ENCODE results near the gene SFXN5. TPM values are rescaled to one million over a fixed set of nuclear protein-coding genes. Genes with fewer than 3 reads are reported as not detected.

Gene SFXN5
- total RNA-seq, 1 donor from 2014 or later: 19.5 TPM

- ATAC-seq: no peak
- no peak for DNase-seq (ENCODE audit: low spot score)
- intact Hi-C loops (cut with DNase I): no loop called here
These were observed 116.9 kb downstream of the SFXN5 start for GRCh38 chr2:72954376-72955227.

- no peak for ATAC-seq
- no peak for DNase-seq (ENCODE audit: low spot score)
- intact Hi-C loops (cut with DNase I): no loop called here
These were observed 117.5 kb downstream of the SFXN5 start for GRCh38 chr2:72953976-72954375.

- intact Hi-C loops (cut with DNase I): no loop called here
- DNase-seq (ENCODE audit: low spot score) (no peak), ATAC-seq (no peak)
These were observed 118.0 kb downstream of the SFXN5 start for GRCh38 chr2:72953528-72953927.

DNA sequence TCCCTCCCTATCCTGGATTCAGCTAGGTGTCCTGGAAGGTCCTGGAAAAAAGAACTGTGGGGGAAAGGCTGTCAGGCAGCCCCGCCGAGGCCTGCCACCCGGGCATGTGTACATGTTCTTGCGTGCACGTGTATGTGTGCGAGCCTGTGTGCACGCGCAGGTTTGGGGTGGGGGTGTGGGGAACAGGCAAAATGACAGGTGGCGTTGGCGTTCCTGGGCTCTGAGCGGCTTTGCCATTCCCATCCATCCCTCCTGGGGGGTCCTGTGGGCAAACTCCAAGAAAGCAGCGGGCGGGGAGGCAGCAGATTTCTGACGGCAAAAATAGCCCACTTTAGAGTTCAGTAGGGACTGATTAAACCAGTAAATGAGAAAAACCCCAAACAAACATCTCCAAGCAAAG, 118.6 kb downstream of the SFXN5 start:
- DNase-seq (ENCODE audit: low spot score) (no peak), ATAC-seq (no peak)
- intact Hi-C loops (cut with DNase I): no loop called here

- ATAC-seq (no peak), DNase-seq (ENCODE audit: low spot score) (no peak)
- intact Hi-C loops (cut with DNase I): no loop called here
These were observed 119.2 kb downstream of the SFXN5 start for GRCh38 chr2:72952110-72952823.

GRCh38 chr2:72951303-72952095, 120.0 kb downstream of the SFXN5 start:
- intact Hi-C loops (cut with DNase I): no loop called here
- ATAC-seq (no peak), DNase-seq (ENCODE audit: low spot score) (no peak)

GRCh38 chr2:72950558-72951255, 120.8 kb downstream of the SFXN5 start:
- intact Hi-C loops (cut with DNase I): no loop called here
- DNase-seq (ENCODE audit: low spot score) (no peak), ATAC-seq (no peak)

DNA sequence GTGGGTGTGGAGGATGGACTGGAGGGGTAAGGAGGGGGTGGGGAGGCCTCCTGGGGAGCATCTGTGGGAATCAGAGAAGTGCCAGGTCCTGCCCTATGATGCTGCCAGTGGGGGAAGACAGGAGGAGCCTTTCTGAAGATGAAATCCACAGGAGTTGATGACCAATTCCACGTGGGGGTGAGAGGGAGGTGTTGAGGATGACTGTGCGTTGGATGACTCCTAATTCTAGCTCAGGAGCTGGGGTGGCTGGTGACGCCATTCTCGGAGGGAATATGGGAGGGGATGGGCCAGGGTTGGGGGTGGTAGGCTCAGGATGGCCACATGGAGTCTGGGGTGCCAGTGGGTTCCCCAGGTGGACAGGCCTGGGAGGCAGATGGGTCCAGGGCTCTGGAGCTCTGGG, 121.9 kb downstream of the SFXN5 start:
- no peak for DNase-seq (ENCODE audit: low spot score)
- intact Hi-C loops (cut with DNase I): no loop called here
- ATAC-seq: no peak

DNA sequence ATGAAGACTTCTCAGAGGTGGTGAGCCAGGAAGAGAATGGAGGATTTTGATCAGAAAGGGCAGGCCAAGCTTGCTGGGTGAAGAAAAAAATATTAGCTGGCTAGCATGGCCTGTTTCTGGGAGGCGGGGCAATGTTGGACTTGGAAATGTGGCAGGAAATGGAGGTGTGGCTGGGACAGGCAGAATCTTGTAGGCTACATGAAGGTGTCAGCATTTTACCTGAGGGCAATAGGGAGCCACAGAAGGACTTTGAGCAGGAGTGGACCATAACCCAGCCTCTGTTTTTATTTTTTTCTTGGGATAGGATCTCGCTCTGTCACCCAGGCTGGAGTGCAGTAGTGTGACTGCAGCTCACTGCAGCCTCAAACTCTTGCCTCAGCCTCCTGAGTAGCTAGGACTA, 122.5 kb downstream of the SFXN5 start:
- ATAC-seq (no peak), DNase-seq (ENCODE audit: low spot score) (no peak)
- intact Hi-C loops (cut with DNase I): no loop called here

GRCh38 chr2:72947952-72948830, 123.3 kb downstream of the SFXN5 start:
- no peak for ATAC-seq
- no peak for DNase-seq (ENCODE audit: low spot score)
- intact Hi-C loops (cut with DNase I): no loop called here

DNA sequence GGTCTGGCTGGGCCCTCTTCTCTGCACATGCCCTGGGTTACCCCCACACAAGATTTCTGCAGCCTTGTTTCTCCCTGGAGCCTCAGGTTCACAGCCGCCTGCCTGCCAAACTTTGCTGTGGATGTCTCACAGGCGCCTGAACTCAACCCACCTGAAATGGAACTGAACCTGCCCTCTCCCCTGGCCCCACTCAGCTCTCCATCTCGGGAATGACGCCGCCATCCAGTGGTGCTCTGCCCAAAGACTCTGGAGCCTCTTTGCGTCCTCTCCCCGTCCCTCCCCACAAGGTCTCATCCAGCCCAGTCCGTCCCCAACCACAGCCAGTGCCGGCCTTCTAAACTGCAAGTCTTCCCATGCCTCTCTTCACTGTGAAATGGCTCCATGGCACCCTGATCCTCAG, 125.0 kb downstream of the SFXN5 start:
- intact Hi-C loops (cut with DNase I): no loop called here
- ATAC-seq: no peak

GRCh38 chr2:72945450-72946019, 126.0 kb downstream of the SFXN5 start:
- no peak for ATAC-seq
- intact Hi-C loops (cut with DNase I): no loop called here
- DNase-seq (ENCODE audit: low spot score): no peak

More for the DNA sequence above, 125.0 kb downstream of the SFXN5 start:
- DNase-seq (ENCODE audit: low spot score): no peak

GRCh38 chr2:72944804-72945449, 126.6 kb downstream of the SFXN5 start:
- intact Hi-C loops (cut with DNase I): no loop called here
- no peak for DNase-seq (ENCODE audit: low spot score)
- no peak for ATAC-seq

DNA sequence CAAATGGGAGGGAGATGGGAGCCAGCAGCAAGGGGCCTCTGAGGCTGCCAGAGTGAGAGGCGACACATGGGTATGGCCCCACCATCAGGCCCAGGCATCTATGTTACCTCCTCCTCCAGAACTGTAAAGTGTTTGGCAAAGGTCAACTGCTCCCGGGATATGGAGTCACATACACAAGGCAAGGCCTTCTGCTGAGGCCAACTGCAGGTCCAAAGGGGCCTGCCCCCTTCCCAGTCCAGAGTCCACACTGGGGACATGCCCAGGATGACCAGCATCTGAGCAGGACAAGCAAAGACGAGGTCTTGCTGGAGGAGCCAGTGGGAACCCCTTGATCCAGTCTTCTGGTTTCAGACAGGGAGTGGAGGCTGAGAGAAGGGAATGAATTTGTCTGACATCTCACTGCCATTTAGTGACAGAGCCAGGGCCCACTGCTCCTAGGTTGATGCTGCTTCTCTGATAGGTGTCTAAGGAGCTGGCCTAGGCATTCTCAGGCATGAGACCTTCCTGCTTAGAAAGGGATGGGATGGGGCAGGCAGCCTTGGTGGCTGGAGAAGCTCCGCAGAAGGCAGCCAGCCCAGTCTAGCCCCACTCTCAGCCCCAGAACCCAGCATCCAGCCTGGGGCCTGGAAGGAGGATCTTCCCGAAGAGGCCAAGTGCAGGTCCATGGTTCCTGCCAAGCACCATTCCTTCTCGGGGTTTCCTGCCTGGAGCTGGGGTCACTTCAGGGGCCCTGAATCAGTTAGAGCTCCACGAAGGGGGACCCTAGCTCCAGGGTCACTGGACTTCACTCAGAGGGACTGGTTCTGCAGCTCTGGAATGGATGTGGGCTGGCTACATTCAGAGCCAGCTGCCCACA, 127.7 kb downstream of the SFXN5 start:
- intact Hi-C loops (cut with DNase I): no loop called here
- DNase-seq (ENCODE audit: low spot score) (no peak), ATAC-seq (no peak)

GRCh38 chr2:72942881-72943418, 128.6 kb downstream of the SFXN5 start:
- intact Hi-C loops (cut with DNase I): no loop called here
- no peak for DNase-seq (ENCODE audit: low spot score)
- ATAC-seq: no peak

DNA sequence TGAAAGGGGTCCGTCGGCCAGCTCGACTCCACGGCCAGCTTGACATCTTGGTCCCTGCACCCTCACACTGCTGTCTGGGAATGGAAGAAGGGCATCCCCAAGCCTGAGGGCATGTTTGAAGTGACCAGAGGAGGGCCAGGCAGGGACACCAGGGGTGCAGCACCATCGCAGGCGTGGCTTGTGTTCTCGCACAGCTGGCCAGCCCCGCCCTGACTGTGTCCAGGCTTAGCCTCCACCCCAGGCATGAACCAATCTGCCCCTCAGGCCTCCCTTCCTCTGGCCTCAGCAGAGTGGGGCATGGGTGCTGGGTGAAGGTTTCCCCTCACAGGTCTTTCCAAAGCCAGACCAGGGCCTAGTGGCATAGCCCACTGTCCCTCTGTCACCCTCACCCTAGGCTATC, 129.2 kb downstream of the SFXN5 start:
- no peak for ATAC-seq
- no peak for DNase-seq (ENCODE audit: low spot score)
- intact Hi-C loops (cut with DNase I): no loop called here
